ENCODE results near the gene HDDC3.

DNA sequence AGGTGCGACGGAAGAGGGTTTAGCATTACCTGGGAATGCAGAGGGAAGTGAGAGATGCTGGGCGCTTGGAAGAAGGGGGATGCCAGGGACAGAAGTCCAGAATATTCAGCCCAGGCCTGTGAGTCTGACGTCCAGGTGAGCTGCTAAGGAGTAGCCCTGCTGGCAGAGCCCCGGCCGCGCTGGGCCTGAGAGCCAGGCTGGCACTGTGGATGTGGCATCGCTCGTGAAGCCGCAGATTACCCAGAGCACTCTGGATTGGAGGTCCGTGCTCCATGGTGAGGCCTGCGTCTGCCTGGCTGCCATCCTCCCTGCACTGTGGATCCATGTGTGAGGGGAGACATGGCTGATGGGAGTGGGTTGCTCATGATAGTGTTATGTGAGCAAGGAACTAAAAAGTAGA lies 14.8 kb downstream of the HDDC3 start:
- TF ChIP-seq ZNF384 (IDR thresholded peaks at IDR 0.05) (no peak), TARDBP (IDR thresholded peaks at IDR 0.05) (no peak), ARNT (IDR thresholded peaks at IDR 0.05) (no peak), NFRKB (IDR thresholded peaks at IDR 0.05) (no peak), SP1 (IDR thresholded peaks at IDR 0.05) (no peak), FOXK2 (IDR thresholded peaks at IDR 0.05) (no peak), FOXM1 (IDR thresholded peaks at IDR 0.05; ENCODE audit: borderline replicate concordance) (no peak), SUZ12 (IDR thresholded peaks at IDR 0.05) (no peak), FOXA1 (IDR thresholded peaks at IDR 0.05) (no peak), CTBP1 (IDR thresholded peaks at IDR 0.05; ENCODE audit: borderline replicate concordance) (no peak), ELF4 (IDR thresholded peaks at IDR 0.05) (no peak)

Measured in HEK293T (cell line).